HEK293 (cell line): ENCODE results near the gene PTRHD1.

Experiments used
- CTCF ChIP-seq: fragments of 450-650 bp; formaldehyde crosslinking; IDR thresholded peaks from 2 replicates; pipeline ENCODE4 v1.5.1; 2016; ENCODE audit warnings: missing biosample characterization, missing genetic modification characterization
- ZNF18 ChIP-seq: fragments of 450-650 bp; formaldehyde crosslinking; IDR thresholded peaks from 2 replicates; pipeline ENCODE4 v1.5.1; 2016; ENCODE audit warnings: missing biosample characterization, missing genetic modification characterization
- ZNF239 ChIP-seq: fragments of 450-650 bp; formaldehyde crosslinking; IDR thresholded peaks from 2 replicates; pipeline ENCODE4 v1.5.1; 2016; ENCODE audit warnings: missing biosample characterization, missing genetic modification characterization
- ZSCAN5A ChIP-seq: fragments of 450-650 bp; formaldehyde crosslinking; IDR thresholded peaks from 2 replicates; pipeline ENCODE4 v1.5.1; 2016; ENCODE audit warnings: missing biosample characterization, missing genetic modification characterization

- no peak for TF ChIP-seq ZNF18 (tag by site-specific recombination)
- no peak for TF ChIP-seq CTCF (tag by site-specific recombination)
- TF ChIP-seq ZNF239 (tag by site-specific recombination), result no peak
- TF ChIP-seq ZSCAN5A (tag by site-specific recombination), result no peak
Measured at GRCh38 chr2:24783641-24784040, 9.6 kb downstream of the PTRHD1 start.
